ENCODE measurements around the gene TP73. TPM values are rescaled to one million over a fixed set of nuclear protein-coding genes. Genes with fewer than 3 reads are reported as not detected.

Gene TP73
- 2.1 TPM for polyA plus RNA-seq (ENCODE audit: insufficient read length)

GRCh38 chr1:3651930-3652547 is at the start of gene TP73:
Gene TP73 (plus strand): TSS chr1:3652516. CDS start chr1:3682366, 29,850 bp downstream.
- peak; percentile 26 for DNase-seq

DNA sequence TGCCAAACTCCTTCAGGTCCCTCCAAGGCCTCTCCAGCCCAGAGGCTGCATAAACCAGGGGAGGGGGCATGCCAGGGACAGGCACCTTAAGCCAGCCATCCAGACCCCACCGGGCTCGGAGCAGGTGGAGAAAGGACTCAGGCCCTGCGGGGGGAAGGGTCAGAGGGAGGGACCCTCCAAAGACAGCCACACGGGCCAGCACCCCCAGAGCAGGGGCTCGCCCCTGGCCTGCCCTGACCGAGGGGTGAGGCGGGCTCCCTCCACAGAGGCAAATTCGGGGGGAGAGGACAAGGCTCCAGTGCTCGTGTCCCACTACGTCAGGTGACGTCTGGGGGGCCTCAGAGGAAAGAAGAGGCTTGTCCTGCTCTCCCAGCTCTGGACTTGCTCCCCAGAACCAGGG is 49.2 kb upstream of the TP73 start:
- no peak for DNase-seq

DNA sequence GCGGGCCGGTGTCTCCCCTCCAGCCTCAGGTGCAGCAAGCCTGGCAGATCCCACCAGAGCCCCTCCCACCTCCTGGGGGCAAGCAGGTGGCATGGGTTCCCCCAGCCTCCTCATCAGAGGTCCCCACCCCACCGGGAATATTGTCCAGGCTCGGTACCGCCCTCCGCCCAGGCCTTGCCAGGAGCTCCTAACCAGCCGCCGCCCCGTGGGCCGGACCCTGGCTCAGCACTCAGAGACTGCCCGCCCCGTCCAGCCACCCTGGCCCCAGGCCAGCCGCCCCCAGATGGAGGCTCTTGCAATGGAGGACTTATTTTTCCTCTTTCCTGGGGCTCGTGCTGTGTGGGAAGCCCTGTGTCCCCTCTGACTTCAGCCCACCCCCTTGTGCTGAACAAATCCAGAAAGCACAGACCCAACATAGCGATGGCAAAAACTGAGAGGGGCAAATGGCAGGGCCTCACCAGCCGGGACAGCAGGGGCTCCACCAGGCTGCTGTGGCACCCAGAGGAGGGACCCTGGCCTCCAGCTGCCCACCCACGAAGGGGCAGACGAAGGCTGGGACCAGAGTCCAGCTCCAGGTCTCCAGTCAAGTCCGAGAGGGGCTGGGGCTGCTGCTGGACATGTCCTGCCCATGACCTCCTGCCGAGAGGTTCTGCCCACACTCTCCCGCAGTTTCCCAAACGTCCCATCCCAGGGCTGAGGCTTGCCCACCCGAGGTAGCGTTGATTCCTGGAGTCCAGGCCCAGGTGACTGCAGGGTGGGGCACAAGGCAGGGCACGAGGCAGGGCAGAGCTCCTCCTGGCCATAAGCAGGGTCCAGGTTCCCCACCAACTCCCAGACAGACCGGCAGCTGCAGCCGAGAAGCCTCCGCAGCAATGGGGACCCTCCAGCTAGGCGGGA is 48.5 kb upstream of the TP73 start:
- DNase-seq, result no peak

DNA sequence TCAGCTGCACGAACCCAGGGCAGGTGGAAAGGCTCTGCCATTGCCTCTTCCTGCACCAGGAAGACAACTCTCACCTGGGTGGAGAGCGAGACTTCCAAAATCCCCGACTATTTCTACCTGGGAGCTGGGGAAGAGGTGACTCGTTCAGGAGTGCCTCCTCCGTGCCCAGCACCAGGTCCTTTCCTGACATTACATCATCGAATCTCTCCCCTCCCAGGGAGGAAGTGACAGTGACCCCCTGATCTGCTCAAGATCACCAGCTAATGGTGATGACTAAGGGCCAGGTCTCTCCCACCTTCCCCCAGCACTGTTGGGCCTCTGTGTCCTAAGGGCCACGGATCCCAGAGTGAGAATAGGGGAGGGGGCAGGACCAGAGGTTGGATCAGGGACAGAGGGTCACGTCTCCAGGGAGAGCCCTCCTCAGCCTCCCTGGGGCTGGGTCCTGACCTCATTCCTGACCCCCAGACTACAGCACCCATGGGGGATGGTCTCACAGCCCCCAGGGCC is 47.8 kb upstream of the TP73 start:
- no peak for DNase-seq

GRCh38 chr1:3604997-3605823 is 47.1 kb upstream of the TP73 start:
- DNase-seq, result no peak

DNA sequence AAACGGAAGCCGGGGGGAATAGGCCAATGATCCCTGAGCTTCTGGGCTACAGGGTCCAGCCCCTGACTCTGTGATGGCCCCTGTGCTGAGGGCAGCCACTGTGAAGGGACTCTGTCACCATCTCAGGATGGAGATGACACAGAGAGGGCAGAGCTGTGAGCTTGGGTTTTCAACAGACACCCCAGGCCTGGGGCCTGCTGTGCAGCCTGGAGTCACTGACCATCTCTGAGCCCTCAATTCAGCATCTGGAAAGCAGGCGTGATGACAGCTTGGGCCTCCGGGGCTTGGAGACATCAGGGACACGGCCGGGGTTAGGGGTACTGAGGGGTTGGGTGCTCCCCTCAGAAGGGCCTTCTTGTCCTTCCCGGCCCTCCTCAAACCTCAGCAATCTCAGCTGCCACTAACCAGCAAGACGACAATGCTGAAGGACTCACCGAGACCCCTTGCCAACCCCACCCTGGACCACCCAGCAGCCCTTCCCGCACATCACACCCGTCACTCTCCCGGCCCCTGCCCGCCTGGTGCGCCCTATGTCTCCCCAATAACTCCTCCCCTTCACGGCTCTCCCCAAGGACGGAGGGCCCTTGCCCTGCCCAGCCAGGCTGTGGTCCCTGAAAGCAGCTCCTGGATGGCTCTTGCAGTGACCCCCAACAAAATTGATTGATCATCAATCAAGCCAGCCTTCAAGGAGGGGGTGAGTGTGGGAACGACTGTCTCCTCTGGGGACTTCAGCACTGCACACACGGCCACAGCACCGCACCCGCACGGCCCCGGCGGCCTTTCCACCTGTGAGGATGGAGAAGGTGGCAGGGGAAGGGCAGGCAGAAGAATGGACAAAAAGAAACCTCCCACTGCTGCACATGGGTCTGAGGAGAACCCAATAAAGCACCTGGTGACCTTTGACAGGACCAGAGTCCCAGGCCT is 45.3 kb upstream of the TP73 start:
- DNase-seq, result no peak

GRCh38 chr1:3607703-3608065 is 44.6 kb upstream of the TP73 start:
- DNase-seq, result no peak

DNA sequence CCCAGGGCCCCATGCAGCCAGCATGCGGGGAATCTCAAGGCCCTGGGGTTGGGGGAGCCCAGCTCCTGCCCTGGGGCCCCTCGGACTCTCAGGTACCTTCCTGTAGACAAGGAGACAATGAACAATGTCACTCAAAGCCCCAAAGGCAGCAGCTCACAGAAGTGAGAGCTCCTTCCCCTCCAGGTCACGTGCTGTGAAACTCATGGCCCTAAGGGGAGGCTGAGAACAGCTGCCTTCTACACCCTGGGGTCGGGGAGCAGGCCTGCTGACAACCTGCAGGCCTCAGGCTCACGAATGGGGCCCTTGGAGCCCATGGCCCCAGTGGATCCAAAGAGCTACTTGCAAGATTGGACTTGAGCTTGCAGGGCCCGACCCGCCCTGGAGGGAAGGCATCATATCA is 44.2 kb upstream of the TP73 start:
- DNase-seq, result no peak

DNA sequence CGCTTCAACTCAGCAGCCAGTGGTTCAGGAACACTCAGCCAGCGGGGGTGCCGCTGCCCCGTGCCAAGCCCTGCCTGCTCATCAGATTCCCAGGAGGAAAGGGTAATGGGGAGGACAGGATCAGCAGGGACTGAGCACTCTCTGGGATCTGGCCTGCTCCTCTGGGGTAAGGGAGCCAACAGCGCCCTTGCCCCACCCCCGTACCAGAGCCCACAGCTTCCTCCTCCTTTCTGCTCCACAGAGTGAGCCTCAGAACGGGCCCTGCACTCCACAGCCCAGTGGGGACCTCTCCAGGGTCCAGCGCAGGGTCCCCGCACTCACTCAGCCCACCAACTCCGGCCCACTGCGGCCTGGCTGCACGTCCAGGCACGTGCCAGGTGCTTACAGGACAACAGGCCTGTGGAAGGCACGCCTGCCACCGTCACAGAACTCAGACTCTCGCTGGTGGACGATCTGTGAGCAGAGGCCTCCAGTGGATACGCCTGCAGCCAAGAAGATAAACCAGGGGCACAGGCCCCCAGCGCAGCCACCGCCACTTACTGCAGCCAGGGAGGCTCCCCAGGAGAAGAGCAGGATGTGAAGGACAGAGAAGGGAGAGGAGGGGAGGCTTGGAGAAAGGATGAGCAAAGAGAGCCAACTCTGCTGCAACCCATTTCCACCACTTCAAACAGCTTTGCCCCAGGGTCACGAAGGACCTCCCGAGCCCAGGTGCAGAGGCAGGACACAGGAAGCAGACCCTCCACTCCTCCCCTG is 43.1 kb upstream of the TP73 start:
- DNase-seq, result no peak

- no peak for DNase-seq
Observed at GRCh38 chr1:3609769-3610526, 42.4 kb upstream of the TP73 start.

GRCh38 chr1:3610527-3611169 is 41.7 kb upstream of the TP73 start:
- DNase-seq, result no peak

DNA sequence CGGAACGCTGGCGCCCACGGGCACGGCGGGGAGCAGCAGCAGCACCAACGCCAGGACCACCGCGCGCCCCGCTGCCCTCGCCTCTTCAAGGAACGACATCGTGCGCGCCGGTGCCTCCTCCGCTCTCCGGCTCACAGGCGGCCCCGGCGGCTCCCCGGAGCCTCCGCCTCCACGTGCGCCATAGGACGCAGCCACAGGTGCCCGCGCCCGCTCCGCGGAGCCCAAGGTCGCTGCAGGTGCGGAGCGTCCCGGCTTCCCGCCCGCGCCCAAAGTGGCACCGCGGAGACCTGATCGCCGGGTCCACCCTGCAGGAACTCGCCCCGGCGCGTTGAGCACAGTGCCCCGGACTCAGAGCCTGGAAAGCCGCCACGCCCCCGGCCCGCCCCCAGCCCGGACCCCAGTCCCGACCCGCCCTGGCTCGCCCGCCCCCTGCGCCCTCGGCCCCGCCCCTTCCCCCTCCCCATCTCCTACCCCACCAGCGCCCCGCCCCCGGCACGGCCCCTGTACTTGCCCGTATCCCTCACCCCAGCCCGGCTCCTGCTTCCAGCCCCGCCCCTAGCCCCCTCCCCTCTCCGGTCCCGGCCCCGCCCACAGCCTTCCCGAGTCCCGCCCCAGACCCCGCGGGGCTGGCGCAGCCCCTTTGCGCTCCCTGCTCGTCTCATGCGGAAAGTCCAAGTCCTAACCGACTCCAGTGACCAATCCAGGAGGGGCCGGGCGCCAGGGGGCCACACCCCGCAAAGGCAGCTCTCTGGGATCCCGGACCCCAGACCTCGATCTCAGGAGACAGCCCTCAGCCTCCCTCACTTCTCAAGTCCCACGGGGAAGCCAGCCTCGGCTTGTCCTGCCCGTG is 40.9 kb upstream of the TP73 start, which contains the start of gene MEGF6:
Gene MEGF6, minus strand, starts transcription at position 339 of the 850 bp plus-strand sequence. Its CDS starts 240 bp downstream, at position 99.
- DNase-seq, result peak; percentile 46

DNA sequence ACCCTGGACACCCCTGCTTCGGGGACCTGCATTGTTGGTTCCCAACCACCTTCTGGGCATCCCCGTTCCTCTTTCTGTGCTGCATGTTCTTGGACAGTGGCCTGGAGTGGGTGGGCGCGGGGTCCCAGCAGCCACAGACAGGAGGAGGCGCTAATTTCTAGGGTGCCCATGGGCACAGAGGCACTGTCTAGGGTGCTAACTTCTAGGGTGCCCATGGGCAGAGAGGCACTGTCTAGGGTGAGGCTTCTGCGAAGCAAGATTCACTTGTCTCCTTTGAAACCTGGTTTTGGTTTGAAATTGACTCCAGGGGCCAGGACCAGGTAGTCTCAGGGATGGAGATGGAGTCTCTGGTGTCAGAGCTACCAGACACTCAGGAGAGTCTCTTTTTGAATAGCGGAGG is 40.2 kb upstream of the TP73 start:
- DNase-seq, result no peak

DNA sequence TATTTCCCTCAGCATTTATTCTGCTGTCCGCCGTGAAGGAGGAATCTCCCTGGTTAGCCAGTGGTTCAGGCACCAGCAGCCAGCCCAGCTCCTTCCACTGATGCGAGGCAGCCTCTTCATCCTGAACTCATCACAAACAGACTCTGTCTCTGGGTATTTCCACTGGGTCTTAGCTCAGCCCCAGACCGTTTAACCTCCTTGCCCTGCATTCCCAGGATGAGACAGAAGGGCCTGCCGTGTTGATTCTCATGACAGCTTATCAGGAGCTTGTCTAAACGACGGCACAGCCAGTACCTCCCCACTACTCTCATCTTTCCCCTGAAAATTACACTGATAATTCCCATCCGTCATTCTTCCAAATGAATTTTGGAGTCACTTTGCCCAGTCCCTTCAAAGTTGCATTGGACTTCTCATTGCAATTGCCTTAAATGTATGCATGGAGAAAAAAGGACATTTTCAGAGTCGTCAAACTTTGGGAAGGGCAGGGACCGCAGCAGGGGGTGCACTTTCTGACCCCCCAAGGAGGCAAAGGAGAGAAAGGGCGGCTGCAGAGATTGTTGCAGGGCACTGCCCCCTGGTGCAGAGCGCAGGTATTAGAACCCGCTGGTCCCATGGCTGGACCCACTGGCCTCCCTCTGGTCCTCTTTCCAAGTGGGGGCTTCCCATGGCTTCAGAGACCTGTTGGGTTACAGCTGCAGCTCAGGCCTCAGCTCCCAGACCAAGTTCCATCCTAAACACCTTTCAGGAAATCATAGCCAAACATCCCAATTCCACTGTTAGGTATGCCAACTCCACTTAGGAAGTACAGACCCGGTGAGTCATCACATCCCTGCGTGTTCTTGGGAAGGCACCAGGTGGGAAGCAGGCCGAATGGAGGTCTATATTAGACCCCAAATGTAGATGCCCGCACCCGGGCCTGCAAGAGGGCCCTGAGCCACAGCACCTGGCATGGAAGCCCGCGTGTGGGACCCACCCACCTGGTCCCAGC is 37.3 kb upstream of the TP73 start:
- no peak for DNase-seq

GRCh38 chr1:3616861-3617260 is 35.5 kb upstream of the TP73 start:
- DNase-seq, result no peak

- DNase-seq, result no peak
Observed at GRCh38 chr1:3617806-3618345, 34.4 kb upstream of the TP73 start.

- DNase-seq, result no peak
Observed at GRCh38 chr1:3618531-3618880, 33.8 kb upstream of the TP73 start.
